GM12872 (cell line): ENCODE measurements around the gene PRKCD.

Experiments
- CTCF ChIP-seq: IDR thresholded peaks from 3 replicates; pipeline ENCODE4 v1.5.1; 2011; ENCODE audit warnings: low read depth, mild to moderate bottlenecking, low read length, moderate library complexity; ENCODE audit not compliant: insufficient read depth

Gene PRKCD

DNA sequence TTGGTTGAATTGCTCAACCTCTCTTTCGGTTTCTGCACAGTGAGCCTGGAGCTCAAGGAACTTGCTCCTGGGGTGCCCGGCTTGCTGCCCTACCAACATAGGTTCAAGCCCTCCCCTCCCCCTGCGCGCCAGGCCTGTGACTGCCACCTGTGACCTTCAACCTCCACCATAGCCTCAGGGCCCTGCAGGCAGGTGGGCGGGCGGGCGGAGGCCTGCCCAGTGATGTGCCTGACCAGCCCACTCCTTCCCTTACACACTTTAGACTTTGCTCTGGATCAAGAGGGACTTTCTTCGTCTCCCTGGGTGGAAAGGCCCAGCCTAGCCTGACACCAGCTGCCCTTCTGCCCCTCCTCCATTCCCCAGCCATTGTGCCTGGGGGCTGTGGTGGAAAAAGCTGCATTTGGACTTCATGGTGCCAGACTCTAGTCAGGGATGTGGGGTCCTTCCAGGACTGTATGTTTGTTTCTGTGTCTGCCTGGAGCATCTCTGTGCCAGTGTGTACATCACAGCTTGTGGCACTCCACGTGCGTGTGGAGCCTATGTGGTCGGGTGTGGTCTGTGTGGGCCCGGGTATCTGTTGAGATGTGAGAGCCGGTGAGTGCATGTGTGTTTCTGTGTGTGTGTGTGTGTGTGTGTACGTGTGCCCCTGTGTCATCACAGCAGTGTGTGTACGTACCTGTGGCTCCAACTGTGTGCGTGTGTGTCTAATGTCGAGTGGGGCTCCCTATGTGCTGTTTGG, 9.5 kb downstream of the PRKCD start:
- no peak for TF ChIP-seq CTCF

DNA sequence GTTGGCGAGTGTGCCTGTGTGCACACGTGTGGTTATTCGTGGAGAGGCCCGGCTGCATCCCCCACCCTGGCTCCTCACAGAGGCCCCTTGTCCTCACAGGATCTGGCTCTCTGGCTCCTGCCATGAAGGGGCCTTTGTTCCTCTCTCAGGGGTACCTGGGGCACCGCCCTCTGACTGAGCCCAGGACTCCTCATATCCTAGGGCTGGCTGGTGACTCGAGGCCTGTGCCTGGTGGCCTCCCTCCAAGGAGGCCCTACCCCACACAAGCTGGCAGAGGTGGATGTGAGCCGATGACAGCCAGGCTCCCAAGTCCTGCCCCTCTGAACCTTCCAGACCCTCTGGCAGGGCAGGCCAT, 10.0 kb downstream of the PRKCD start:
- no peak for TF ChIP-seq CTCF

DNA sequence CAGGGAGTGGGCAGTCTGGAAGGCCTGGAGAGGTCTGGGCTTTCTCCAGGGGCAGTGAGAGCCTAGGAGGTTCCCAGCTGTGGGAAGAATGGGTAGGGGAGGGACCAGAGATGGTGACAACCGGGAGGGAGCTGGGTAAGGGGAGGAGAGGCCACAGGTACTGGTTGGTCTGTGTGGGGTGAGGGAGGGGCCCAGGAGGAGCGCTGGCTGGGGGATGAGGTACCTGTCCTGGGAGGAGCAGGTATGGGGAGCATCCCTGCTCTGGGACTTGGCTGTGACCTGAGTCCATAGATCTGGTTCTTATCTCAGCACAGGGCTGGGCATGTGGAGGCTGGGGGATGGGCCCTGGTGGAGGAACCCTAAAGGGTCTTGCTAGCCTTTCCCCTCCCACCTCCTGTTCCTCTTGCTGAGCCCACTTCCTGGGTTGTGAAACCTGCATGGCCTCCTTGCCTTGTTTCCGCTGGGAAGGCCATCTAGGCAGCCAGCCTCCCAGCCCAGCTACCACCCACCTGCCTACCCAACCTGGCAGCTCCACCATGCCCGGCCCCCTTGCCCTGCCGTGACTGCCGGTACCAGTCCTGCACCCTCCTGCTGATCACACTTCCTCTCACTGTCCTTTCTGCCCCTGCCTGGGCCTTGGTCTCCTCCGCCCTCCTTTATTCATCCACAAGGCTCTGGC, 11.0 kb downstream of the PRKCD start:
- TF ChIP-seq CTCF: no peak

DNA sequence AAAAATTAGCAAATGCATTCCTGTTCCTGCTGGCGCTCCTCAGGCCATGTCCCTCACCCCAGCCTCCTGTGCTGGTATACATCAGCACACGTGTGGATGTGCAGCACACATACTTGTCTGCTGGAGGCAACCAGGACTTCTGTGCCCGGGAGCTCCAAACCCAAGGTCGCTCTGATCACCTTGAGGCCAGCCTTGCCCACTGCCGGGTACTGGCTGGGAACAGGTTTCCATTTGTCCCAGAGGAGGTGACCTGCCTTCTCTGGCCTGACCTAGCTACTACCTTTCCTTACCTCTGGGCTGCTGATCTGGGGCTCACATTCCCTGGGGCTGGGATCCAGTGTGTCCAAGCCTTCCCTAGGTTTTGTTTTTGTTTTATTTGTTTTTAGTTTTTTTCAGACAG, 12.1 kb downstream of the PRKCD start:
- no peak for TF ChIP-seq CTCF

DNA sequence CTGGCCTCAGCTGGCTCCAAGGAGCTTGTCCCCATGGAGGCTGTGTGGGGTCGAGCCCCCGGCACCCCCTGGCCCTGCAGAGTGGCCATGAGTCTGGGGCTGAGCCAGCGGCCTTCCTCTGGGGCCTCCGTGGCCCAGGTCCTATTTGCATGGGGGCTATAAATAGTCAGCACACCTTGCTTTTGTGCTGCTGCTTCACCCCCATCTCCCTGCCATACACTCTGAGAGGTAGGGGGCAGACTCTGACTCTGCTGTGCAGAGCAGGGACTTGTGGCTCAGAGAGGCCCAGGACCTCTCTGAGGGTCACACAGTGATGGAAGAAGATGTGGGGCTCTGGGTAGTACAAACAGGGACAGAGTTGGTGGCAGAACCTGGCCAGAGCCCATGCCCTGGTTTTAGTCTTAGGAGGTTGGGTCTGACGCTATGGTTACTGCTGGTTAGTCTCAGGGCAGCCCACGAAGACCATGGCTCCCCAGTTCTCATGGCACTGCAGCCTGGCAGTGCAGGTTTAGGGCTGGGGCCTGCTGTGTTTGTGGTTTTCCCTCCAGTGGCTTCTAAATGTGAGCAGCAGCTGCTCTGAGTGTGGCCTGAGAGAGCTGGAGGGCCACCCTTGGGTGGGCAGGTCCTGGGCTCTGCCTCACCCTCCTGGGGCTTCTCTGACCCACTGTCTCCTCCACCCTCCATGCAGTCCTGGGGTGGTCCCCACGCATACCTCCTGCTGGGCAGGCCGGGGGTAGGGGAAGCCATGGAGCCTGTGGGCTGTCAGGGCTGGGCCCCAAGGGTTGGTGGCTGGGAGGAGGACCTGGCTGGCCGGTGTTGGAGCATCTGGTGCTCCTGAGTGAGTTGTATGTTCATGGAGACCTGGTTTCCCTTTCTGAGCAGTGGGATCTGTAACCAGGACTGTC, 13.6 kb downstream of the PRKCD start:
- TF ChIP-seq CTCF: peak; percentile 53

DNA sequence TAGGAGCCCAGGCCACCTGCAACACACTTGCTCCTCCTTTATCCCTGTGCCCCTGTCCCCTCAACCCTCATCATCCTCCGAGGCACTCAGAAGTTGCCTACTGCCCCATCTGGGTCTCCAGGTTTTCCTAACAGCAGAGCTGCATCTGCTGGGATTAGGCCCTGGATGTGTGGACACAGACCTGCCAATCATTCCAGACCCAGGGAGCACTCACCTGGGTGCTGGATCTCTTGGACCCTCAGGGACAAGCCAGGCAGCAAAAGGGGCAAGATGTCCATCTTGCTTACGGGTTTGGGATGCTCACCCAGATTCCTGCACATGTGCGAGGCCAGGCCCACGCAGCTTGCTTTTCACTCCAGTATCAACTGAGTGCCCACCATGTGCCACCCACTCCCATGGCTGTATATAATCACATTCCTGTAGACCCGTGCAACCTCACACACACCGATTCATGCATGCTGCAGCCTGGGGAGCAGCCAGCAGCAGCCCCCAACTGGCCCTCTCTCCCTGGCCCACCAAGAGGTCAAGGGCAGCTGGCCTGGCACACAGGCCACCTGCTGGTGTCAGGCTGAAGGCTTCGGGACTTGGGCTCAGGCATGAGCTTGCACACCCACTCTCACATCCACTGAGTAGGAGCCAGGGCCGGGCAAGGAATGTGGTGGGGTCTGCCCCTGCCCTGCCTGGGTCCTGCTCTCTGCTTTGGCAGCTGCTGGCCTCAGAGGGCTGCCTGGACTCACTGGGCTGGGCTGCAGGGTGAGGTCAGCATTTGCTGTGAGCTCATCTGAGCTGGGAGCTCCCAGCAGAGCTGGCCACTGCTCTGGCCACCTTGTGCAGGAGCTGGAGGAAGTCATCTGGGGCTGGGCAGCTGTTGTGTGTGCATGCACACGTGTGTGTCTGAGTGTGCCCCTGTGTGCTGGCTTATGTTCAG, 14.9 kb downstream of the PRKCD start:
- no peak for TF ChIP-seq CTCF
